Panc1 (cell line): ENCODE data around the gene SLC6A19.

Experiments used
- CTCF ChIP-seq: fragments of 450-650 bp; IDR thresholded peaks from 2 replicates; pipeline ENCODE4 v1.5.1; 2017; ENCODE audit warnings: mild to moderate bottlenecking
- POLR2AphosphoS5 ChIP-seq: IDR thresholded peaks from 2 replicates; pipeline ENCODE4 v1.6.1; 2012; ENCODE audit warnings: mild to moderate bottlenecking, low read depth, low read length, moderate library complexity

GRCh38 chr5:1209489-1209852 lies 8.1 kb downstream of the SLC6A19 start:
- TF ChIP-seq CTCF (no peak), POLR2AphosphoS5 (no peak)
